Activated naive CD4-positive, alpha-beta T cell (primary cell): ENCODE measurements around the gene TNPO3.
"Not testable (repeated sequence)": the region's sequence is repeated elsewhere in the genome, so short reads cannot be mapped to it uniquely, and the experiment has no call there.

ENCODE experiments used
- DNase-seq, 4 experiments: peaks; one replicate each; lab custom pipeline; 2025; lab: John Stamatoyannopoulos, UW

TNPO3 gene

DNA sequence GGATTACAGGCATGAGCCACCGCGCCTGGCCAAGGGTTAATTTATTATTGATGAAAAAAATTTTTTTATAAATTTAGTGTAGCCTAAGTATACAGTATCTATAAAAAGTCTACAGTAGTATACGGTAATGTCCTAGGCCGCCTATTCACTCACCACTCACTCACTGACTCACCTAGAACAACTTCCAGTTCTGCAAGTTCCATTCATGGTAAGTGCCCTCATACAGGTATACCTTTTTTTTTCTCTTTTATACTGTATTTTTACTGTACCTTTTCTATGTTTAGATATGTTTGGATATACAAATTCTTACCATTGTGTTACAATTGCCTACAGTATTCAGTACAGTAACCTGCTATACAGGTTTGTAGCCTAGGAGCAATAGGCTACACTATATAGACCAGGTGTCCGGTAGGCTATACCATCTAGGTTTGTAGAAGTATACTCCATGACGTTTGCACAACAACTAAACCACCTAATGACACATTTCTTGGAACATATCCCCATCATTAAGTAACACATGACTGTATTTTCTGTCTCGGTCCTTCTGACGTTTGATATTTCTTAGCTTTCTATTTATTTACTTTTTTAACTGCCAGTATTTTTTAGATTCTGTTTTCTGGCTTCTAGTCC, 93.8 kb downstream of the TNPO3 start:
- DNase-seq = no peak

DNA sequence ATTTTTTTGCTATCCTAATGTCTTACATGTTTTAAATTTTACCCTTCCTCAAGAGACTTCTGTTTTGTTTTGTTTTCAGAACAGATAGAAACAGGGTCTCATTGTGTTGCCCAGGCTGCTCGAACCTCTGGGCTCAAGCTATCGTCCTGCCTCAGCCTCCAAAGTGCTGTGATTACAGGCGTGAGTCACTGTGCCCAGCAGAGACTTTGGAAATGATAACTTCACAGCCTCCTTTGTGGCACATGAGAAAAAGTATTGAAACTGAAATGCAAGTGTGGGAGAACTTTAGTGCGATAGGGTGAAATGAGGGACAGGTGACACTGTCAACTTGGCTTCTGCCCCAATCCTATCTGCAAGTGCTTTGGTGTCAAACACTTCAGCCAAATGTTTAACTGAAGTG, 95.6 kb downstream of the TNPO3 start:
- no peak for DNase-seq

DNA sequence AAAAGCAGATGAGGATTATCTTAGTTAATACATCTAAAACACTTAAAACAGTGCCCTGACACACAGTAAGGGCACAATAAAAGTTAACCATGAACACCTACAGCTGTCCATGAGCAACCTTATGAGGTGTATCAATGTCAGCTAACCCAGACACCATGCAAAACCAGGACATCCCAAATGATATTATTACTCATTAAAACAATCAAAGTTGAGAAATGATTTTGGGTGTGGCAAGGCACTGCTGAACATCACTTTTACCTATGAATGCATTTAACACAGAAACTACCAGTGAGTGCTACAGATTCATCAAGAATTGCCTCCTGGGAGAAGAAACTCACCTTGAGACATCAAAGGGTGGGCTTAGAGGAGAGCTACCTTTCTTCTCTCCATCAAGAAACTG, 98.9 kb downstream of the TNPO3 start:
- no peak for DNase-seq

DNA sequence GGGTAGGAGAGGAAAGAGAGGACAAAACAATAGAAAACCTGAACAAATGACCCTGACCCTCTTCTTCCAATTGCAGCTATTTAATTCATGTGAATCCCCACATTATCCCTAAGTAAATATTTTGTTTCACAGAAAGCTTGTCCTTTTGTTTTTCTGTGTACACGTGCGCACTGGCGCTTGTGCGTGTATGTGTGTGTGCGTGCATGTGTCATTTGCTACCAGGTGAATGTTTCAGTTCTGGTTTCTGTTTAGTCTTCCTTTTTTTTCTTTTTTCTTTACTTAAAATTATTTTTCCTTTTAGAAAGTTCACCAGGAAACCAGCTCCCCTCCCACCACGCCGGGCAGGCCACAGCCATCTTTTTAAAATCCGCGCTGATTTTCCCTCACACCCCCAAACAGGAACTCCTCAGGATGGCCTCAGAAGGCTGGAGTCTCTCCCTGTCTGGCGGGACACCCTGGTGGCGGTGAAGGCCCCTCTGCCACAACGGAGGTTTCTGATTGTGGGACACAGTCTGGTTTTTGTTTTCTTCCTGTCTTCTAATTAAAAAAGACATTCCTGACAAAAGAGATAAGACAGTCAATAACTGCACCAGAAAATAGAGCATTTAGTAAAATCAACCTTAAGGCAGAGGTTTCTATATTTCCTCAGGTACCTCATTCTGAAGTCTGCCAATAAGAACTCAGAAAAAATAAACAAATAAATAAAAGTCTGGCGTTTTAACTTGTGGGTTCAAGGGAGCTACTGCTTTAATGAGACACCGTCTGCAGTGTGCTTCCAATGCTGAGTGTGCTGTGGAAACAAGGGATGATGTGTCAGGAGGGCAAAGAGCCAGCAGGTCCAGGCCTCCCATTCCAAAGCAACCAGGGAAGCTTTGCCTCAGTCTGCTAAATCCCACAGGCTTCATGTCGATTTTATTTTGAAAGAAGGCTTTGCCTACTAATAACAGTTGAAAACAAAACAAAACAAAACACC, 99.8 kb downstream of the TNPO3 start:
- DNase-seq = no peak

DNA sequence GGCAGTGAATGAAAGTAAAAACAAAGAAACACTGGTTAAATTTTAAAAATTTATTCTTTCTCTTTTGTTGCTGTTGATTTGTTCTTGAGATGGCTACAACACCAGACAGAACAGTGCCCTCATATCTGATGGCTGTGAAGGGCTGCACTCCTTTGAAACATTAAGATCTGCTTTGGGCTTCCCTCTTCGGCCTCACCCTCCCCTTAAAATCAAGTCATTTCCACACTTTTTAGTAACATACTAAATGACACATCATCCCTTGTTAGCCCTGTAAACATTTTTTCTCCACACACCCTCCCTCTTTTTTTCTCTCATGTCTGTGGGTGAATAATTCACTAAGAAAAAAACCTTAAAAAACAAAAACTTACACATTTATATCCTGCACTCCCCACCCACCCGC, 100.8 kb downstream of the TNPO3 start:
- no peak for DNase-seq

DNA sequence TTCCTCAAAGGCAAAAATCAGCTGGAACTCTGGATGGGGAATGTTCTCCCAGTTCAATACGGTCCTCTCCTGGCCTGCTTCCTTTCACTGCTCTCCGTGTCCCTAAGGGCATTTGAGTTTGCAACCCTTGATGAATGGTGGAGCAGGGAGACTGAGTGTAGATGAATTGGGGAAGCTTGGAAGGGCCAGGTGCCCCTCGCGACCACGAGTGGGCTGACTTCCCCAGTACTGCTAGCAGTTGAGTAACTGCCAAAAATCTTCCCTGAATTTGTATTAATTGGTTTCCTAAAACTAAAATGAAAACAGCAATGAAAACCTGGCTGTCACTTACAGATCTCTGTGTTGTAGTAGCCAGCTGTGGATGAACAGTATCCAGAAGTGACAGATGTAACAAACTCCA, 103.6 kb downstream of the TNPO3 start:
- no peak for DNase-seq

DNA sequence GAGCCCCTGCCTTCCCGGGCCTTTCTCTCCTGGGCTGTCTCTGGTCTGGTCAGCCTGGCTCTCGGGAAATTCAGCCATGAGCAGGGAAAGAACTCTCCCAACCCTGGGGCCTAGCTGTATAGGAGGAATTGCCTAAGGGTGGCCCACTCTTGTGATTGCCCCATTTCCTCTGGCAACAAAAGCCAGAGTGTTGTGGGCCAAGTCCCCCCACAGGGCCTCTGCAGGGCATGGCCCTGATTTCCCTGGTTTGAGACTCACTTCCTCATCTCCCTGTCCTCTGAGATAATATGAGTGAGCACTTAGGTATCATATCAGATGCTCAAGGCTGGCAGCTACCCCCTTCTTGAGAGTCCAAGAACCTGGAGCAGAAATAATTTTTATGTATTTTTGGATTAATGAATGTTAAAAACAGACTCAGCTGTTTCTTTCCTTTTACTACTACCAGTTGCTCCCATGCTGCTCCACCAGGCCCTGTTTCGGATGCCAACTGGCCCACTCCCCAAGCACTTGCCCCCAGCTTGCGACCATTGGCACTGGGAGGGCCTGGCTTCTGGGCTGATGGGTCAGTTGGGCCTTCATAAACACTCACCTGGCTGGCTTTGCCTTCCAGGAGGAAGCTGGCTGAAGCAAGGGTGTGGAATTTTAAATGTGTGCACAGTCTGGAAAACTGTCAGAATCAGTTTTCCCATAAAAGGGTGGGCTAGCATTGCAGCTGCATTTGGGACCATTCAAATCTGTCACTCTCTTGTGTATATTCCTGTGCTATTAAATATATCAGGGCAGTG, 105.7 kb downstream of the TNPO3 start:
- DNase-seq = no peak

DNA sequence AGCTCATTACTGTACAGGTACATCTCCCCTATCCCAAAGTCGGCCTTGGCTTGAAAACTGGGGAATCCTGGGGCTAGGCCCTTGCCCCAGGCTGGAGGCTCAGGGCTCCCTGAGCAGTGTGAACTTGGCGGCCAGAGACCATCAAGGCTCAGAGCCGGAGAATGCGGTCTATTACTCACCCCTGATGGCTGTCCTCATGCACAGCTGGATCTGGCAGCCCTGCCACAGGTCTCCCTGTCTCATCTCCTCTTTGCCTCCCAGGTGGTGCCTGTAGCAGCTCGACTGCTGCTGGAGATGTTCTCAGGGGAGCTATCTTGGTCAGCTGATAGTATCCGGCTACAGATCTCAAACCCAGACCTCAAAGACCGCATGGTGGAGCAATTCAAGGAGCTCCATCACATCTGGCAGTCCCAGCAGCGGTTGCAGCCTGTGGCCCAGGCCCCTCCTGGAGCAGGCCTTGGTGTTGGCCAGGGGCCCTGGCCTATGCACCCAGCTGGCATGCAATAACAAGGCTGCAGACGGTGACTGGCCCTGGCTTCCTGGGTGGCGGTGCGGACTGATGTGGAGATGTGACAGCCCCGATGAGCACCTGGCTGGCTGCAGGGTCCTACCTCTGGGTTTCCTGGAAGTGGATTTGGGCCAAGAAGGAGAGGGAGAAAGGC, 106.5 kb downstream of the TNPO3 start:
- no peak for DNase-seq

DNA sequence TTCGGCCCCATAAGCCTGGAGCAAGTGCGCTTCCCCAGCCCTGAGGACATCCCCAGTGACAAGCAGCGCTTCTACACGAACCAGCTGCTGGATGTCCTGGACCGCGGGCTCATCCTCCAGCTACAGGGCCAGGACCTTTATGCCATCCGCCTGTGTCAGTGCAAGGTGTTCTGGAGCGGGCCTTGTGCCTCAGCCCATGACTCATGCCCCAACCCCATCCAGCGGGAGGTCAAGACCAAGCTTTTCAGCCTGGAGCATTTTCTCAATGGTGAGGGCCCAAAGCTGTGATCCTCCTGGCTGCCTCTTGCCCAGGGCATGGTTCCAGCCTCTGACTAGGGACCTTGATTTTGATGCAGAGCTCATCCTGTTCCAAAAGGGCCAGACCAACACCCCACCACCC, 107.1 kb downstream of the TNPO3 start:
- DNase-seq = no peak

DNA sequence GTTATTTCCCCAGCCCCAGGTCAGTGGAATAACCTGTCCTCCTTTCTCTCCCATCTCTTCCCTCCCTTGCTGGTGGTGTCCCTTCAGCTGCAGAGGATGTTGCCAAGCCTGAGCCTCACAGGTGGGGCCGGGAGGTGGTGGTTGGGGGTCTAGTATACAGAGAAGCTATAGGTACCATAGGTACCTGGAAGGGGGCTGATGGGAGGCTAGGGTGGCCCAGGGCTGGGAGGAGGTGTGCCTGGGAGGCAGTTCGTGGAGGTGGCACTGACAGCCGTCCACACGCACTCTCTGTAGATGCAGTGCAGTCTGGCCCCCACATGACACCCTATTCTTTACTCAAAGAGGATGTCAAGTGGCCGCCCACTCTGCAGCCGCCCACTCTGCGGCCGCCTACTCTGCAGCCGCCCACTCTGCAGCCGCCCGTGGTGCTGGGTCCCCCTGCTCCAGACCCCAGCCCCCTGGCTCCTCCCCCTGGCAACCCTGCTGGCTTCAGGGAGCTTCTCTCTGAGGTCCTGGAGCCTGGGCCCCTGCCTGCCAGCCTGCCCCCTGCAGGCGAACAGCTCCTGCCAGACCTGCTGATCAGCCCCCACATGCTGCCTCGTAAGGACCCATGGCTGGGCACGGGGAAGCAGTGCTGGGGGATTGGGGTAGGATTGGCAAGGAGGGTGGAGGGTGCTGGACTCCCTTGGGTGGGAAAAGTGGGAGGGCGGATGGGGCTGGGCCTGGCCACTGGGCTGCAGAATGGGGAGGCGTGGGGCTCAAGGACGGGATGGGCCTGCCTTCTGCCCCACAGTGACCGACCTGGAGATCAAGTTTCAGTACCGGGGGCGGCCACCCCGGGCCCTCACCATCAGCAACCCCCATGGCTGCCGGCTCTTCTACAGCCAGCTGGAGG, 107.7 kb downstream of the TNPO3 start:
- no peak for DNase-seq

DNA sequence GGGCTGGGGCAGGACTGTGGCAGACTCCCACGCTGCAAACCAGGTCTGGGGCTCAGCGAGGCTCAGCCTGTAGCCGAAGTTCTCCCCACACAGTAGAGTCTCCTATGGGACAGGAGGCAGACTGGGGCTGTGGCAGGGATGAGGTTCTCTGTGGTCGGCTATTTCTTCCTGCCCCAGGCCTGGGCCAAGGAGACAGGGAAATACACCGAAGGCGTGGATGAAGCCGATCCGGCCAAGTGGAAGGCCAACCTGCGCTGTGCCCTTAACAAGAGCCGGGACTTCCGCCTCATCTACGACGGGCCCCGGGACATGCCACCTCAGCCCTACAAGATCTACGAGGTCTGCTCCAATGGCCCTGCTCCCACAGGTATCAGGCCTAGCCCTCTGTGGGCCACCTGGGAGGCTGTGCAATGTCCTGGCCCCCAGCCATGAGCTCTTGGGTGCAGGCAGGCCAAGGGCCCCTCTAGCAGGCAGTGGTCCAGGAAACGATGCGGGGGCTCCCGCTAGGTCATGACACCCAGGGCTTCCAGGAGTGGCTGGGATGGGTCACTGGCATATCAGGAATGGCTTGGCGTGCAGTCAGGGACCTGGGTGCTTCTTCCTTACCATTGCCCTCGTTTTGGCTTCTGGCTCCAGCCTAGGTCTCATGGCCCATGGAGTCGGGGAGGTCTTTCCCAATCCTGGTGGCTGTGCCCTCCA, 109.1 kb downstream of the TNPO3 start:
- no peak for DNase-seq

DNA sequence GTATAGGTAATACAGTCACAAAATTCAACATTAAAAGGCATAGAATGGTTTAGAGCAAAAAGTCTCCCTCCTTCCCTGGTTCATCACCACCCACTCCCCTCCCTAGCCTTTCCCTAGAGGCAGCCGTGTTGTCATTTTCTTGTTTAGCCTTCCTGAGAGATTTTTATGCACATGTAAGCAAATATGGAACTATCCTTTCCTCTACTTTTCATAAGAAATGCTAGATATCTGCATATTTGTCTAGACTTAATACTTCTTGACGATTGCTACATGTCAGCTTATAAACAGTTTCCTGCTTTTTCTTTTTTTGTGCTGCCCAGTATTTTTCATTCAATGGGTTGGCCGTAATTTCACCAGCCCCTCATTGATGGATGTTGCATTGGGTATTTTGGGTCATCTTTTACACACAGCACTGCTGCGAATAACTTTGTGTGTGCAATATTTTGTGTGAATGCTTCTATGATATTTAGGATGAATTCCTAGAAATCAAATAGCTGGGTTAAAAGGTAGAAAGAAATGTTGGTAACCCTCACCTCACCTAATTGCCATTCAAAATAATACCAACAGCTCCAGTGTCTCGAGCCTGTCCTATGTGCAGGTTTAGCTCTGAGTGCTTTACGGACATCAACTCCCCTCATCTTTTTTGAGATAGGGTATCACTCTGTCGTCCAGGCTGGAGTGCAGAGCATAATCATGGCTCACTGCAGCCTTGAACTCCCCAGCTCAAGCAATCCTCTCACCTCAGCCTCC, 110.2 kb downstream of the TNPO3 start:
- DNase-seq = no peak

DNA sequence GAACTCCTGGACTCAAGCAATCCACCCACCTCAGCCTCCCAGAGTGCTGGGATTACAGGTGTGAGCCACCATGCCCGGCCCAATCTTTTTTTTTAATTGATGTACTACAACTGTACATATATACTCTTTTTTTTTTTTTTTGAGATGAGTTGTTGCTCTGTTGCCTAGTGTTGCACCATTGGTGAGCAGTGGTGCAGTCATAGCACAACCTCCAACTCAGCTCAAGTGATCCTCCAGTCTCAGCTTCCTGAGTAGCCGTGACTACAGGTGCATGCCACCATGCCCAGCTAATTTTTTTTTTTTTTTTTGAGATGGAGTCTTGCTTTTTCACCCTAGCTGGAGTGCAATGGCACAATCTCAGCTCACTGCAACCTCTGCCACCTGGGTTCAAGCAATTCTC, 111.7 kb downstream of the TNPO3 start:
- not testable (repeated sequence) for DNase-seq

DNA sequence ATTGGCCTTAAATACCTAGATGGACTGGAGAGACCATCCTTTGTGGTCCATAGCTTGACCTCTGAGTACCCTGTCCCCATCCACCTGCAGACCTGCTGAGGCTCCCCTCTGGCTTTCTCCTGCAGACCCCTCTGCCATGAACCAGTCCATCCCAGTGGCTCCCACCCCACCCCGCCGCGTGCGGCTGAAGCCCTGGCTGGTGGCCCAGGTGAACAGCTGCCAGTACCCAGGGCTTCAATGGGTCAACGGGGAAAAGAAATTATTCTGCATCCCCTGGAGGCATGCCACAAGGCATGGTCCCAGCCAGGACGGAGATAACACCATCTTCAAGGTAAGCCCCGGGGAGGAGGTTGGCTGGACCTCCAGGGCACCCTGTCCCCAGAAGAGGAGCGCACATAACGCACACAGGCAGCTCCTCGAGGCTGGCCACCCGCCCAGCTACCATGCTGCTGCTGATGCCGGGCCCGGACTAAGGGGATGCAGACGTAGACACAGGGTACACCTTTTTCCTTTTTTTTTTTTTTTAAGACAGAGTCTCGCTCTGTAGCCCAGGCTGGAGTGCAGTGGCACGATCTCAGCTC, 112.9 kb downstream of the TNPO3 start:
- no peak for DNase-seq

DNA sequence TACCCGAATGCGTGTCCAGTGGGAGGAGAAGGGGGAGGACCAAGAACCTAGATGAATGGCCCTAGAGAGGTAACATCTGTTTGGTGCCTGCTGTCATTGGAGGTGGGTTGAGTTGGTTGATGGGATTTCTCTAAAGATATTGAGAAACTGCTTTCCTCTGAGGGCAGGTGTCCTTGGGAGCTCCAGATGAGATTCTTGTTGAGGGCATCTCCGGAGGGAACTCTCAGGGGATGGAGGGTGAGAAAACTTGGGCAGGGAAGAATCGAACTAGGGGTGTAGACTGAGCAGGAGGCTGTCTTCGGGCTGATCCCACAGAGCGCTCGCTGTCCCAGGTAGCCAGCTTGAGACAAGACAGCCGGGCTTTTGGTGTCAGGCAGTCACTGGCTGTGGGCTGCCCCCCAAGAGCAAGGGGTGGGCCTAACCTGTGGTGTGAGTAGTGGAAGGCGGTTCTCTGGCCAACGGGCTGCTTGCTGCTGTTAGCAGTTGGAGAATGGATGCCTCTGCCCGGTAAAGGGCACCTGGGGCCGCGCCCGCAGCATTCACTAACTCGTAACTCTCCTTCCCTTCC, 113.5 kb downstream of the TNPO3 start:
- no peak for DNase-seq

DNA sequence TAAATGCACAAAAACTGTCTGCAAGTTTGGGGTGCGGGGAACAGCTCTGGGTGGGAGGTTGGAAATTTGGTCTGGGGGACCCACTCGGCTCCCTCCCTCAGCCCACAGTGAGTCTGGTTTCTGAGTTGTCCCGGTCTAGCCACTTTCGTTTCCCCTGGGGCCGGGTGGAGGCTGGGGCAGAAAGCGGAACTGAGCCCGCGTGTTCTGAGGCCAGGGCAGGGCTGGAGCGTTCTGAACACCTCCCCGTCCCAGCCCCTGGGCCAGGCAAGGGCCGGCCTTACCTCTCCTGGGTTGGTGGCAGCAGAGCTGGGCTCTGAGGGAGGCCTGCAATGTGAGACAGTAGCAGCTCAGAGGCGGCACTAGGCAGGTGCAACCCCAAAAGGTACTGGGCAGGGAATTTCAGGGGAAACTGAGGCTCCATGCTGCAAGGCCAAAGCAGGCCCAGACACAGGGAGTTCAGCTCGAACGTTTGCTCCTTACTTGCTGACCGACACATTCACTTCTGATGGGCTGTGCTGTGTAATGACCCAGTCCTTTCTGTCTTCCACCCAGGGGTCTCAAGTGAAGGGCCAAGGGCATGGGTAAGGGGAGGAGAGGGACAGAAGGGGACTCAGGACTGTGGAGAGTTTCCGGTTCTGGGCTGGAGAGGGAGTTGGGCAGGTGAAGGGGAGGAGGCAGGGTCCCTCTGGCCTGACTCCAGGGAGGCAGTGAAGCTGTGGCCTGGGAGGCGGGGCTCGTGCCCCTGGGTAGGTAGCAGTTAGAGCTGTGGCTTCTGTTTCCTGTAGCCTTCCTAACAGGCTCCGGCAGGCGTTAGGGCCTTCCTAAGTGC, 114.2 kb downstream of the TNPO3 start:
- DNase-seq = no peak

DNA sequence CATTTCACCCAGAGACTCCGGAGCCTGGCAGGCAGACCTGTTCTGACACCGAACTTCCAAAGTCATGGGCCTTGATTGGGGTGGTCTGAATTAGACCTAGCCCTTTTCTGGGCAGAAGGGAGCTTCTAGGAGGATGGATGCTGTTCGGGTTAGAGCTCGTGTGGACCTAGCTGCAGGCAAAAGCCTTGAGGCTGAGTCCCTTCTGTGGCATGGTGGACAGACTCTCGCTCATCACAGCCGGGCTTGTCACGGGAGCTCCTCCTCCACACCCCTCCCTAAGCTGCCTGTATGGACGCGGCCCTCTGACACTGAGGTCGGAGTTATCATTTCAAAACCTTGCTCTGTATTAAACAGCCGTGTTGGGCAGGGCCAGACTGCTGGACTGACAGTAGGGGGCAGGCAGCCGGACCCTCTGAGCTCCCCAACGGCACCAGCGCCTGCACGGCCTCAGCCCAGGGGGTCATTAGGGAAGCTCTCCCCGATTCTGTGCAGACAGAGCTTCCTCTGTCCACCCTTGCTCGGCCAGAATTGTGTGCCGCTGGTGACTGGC, 115.0 kb downstream of the TNPO3 start:
- no peak for DNase-seq
